Spleen (tissue), 11 donors: ENCODE results near the gene PTPRN2. TPM values are rescaled to one million over a fixed set of nuclear protein-coding genes. Genes with fewer than 3 reads are reported as not detected.

Experiments
- DNase-seq: peaks from one replicate; pipeline ENCODE4 v3.0.0-alpha.2; 2020
- H3K27ac ChIP-seq, 8 donors: fragments of 200-600 bp; sonication (generic) in 7 of 8; 1 replicate in 4 of 8; 2 replicates in 4 of 8; pipeline versions ENCODE4 v1.5.0 to v1.8.0; 2016 to 2021; ENCODE audit warnings: inconsistent platforms in 4 of 8, mild to moderate bottlenecking in 4 of 8, moderate library complexity in 1 of 8
- H3K27me3 ChIP-seq, 7 donors: fragments of 200-600 bp; sonication (generic) in 6 of 7; replicated peaks in 1 of 7; 1 replicate in 4 of 7; 2 replicates in 3 of 7; pipeline versions ENCODE4 v1.5.0 to v1.8.0; 2016 to 2021; ENCODE audit warnings: inconsistent platforms in 3 of 7, mild to moderate bottlenecking in 1 of 7
- H3K36me3 ChIP-seq, 6 donors: fragments of 200-600 bp; sonication (generic) in 5 of 6; 1 replicate in 4 of 6; 2 replicates in 2 of 6; pipeline versions ENCODE4 v1.5.0 to v1.8.0; 2016 to 2021; ENCODE audit warnings: inconsistent platforms in 2 of 6
- H3K4me1 ChIP-seq, 6 donors: fragments of 200-600 bp; sonication (generic) in 5 of 6; 1 replicate in 3 of 6; 2 replicates in 3 of 6; pipeline versions ENCODE4 v1.5.0 to v1.8.0; 2016 to 2021; ENCODE audit warnings: inconsistent platforms in 3 of 6
- H3K4me3 ChIP-seq, 8 donors: fragments of 200-600 bp; sonication (generic) in 7 of 8; 1 replicate in 4 of 8; 2 replicates in 4 of 8; pipeline versions ENCODE4 v1.5.0 to v1.8.0; 2016 to 2021; ENCODE audit warnings: inconsistent platforms in 4 of 8, mild to moderate bottlenecking in 4 of 8, moderate library complexity in 2 of 8
- H3K9me3 ChIP-seq, 8 donors: fragments of 200-600 bp; sonication (generic) in 7 of 8; 1 replicate in 4 of 8; 2 replicates in 4 of 8; pipeline versions ENCODE4 v1.5.0 to v1.8.0; 2016 to 2021; ENCODE audit warnings: inconsistent platforms in 4 of 8
- CTCF ChIP-seq, 11 experiments: fragments of 200-600 bp in 7 of 11; fragments of 450-650 bp in 4 of 11; sonication (generic) in 4 of 11; IDR thresholded peaks in 8 of 11; conservative IDR thresholded peaks in 3 of 11; 1 replicate in 7 of 11; 2 replicates in 4 of 11; pipeline versions ENCODE4 v1.4.0 to v1.8.0; 2016 to 2021; ENCODE audit warnings: antibody characterized with exemption in 11 of 11, inconsistent platforms in 4 of 11, mild to moderate bottlenecking in 1 of 11
- POLR2A ChIP-seq, 3 donors: fragments of 450-650 bp; IDR thresholded peaks; one replicate each; pipeline ENCODE4 v1.5.1; 2017; ENCODE audit warnings: antibody characterized with exemption in 3 of 3, mild to moderate bottlenecking in 1 of 3
- POLR2AphosphoS5 ChIP-seq, 3 donors: sonication (generic); formaldehyde crosslinking; IDR thresholded peaks; one replicate each; pipeline ENCODE4 v1.5.1; 2017; ENCODE audit warnings: antibody characterized with exemption in 3 of 3
- WGBS, 5 donors: extraction: QIAGEN DNeasy Blood & Tissue Kit in 3 of 5; methylation state at CpG; one replicate each; pipeline versions ENCODE4 v1.1.5 to v1.1.7; 2013 to 2018; 5-methylcytosine and 5-hydroxymethylcytosine counted together
- intact Hi-C: fragments of 100-400 bp; cut with DNase I; formaldehyde crosslinking; loops from one replicate; pipeline ENCODE4 v1.15.0; 2023; ENCODE audit warnings: low total_unique reads
- polyA plus RNA-seq, 3 donors: library from polyadenylated mRNA; stranded (reverse); fragments of 200-250 nt; gene quantifications; one replicate each; pipeline ENCODE4 v1.2.1, GENCODE V29; 2013
- total RNA-seq, 7 donors: library from RNA; depleted of rRNA in 3 of 7; stranded (reverse); fragments of >200 nt in 3 of 7; fragmentation: NEBNext Ultra II Directional in 4 of 7; extraction: Animal tissue kit (Norgen Biotek cat#: 25700) in 4 of 7; gene quantifications; one replicate each; pipeline versions ENCODE4 v1.1.0 to v1.2.1, GENCODE V29; 2016 to 2021
- donor health status: healthy with polysubstance abuse.
- donor health status: DM: no; HTN: no; CAD: no; lungs with moderate emphysema.
- donor health status: DM: no; HTN: no; CAD: no.
- donor health status: Bipolar disorder and iron deficiency.
- donor health status: healthy.
- donor health status: DM: no; HTN: no; CAD: no.
- donor health status: DM: yes; HTN: yes; CAD: no.

Gene PTPRN2
- total and polyA plus RNA-seq, 10 donors: 7.0 to 22.8 (median 16.8) TPM

GRCh38 chr7:158573310-158573709 lies 14.3 kb downstream of the PTPRN2 start:
- WGBS, 5 donors: 32 to 46% (median 36%) methylated on average over 4 of the region's 4 CpGs
- no peak for TF ChIP-seq POLR2AphosphoS5 (IDR thresholded peaks at IDR 0.05)
- TF ChIP-seq CTCF (IDR thresholded peaks at IDR 0.05 in 8 of 11, conservative IDR thresholded peaks at IDR 0.05 in 3 of 11): no peak
- TF ChIP-seq POLR2A (IDR thresholded peaks at IDR 0.05): no peak
- peaks cover 0 to 5% (median 2%) of the 10 kb centered on the region in 6 donors for H3K4me1 ChIP-seq
- H3K9me3 ChIP-seq: peaks cover 0 to under 1% (median 0%) of the 10 kb centered on the region in 8 donors
- no peak overlapping the region for H3K4me3 ChIP-seq
- intact Hi-C loops: no loop called here
- H3K27ac ChIP-seq: no peak overlapping the region
- H3K36me3 ChIP-seq: no peaks in the 10 kb centered on the region
- peaks cover 0 to 31% (median 18%) of the 10 kb centered on the region in 7 donors for H3K27me3 ChIP-seq
- DNase-seq: peak; percentile 14

- H3K4me1 ChIP-seq: peaks cover 0 to 5% (median 2%) of the 10 kb centered on the region in 6 donors
- H3K27me3 ChIP-seq: peaks cover 0 to 41% (median 19%) of the 10 kb centered on the region in 7 donors
- no peak overlapping the region for H3K4me3 ChIP-seq
- no peak for TF ChIP-seq POLR2A (IDR thresholded peaks at IDR 0.05)
- TF ChIP-seq CTCF (IDR thresholded peaks at IDR 0.05 in 8 of 11, conservative IDR thresholded peaks at IDR 0.05 in 3 of 11): no peak
- TF ChIP-seq POLR2AphosphoS5 (IDR thresholded peaks at IDR 0.05): no peak
- H3K9me3 ChIP-seq: no peaks in the 10 kb centered on the region
- 35 to 54% (median 49%) methylated on average over 6 to 7 of the region's 7 CpGs for WGBS, 5 donors
- intact Hi-C loops: no loop called here
- DNase-seq: peak; percentile 1
- no peaks in the 10 kb centered on the region for H3K36me3 ChIP-seq
- H3K27ac ChIP-seq: no peak overlapping the region
Measured at GRCh38 chr7:158572000-158572828, 15.4 kb downstream of the PTPRN2 start.

- Histone ChIP-seq H3K27ac (no peak overlapping the region), H3K36me3 (no peaks in the 10 kb centered on the region), H3K27me3 (peaks cover 0 to 52% (median 19%) of the 10 kb centered on the region in 7 donors), H3K9me3 (no peaks in the 10 kb centered on the region), H3K4me3 (no peak overlapping the region), H3K4me1 (peaks cover 0 to 5% (median 2%) of the 10 kb centered on the region in 6 donors)
- intact Hi-C loops: no loop called here
- no peak for DNase-seq
- TF ChIP-seq POLR2A (IDR thresholded peaks at IDR 0.05) (no peak), POLR2AphosphoS5 (IDR thresholded peaks at IDR 0.05) (no peak), CTCF (IDR thresholded peaks at IDR 0.05 in 8 of 11, conservative IDR thresholded peaks at IDR 0.05 in 3 of 11) (no peak)
- WGBS, 5 donors: 84 to 93% (median 88%) methylated on average over 35 to 44 of the region's 44 CpGs
Measured at GRCh38 chr7:158570449-158571170, 17.0 kb downstream of the PTPRN2 start.

GRCh38 chr7:158569858-158570323 lies 17.7 kb downstream of the PTPRN2 start:
- H3K4me3 ChIP-seq: no peak overlapping the region
- H3K9me3 ChIP-seq: no peaks in the 10 kb centered on the region
- peaks cover 0 to 5% (median 2%) of the 10 kb centered on the region in 6 donors for H3K4me1 ChIP-seq
- 12 to 26% (median 18%) methylated on average over 4 to 53 of the region's 53 CpGs for WGBS, 5 donors
- intact Hi-C loops: no loop called here
- peaks cover 0 to 59% (median 19%) of the 10 kb centered on the region in 7 donors for H3K27me3 ChIP-seq
- no peak overlapping the region for H3K27ac ChIP-seq
- no peak for TF ChIP-seq POLR2AphosphoS5 (IDR thresholded peaks at IDR 0.05)
- no peak for TF ChIP-seq POLR2A (IDR thresholded peaks at IDR 0.05)
- no peak for TF ChIP-seq CTCF (IDR thresholded peaks at IDR 0.05 in 8 of 11, conservative IDR thresholded peaks at IDR 0.05 in 3 of 11)
- no peaks in the 10 kb centered on the region for H3K36me3 ChIP-seq
- no peak for DNase-seq
